GM10248 (cell line): Measurements from ENCODE around the gene GLIS1.

Source experiments
- CTCF ChIA-PET: fragments of 300-600 bp; sonication (Branson Sonifier 250); formaldehyde crosslinking; extraction: SDS; loops from one replicate; lab custom pipeline; 2021; ENCODE audit warnings: antibody characterized with exemption; lab: Yijun Ruan, JAX
- POLR2A ChIA-PET: fragments of 350-650 bp; sonication (Branson Sonifier 250); formaldehyde crosslinking; extraction: SDS; loops from one replicate; lab custom pipeline; 2020; ENCODE audit warnings: antibody characterized with exemption; lab: Yijun Ruan, JAX
- DNase-seq: peaks from one replicate; pipeline ENCODE4 v3.0.0; 2012; ENCODE audit errors: extremely low spot score
- TF ChIP-seq, protein P1 (sequence below): IDR thresholded peaks from 2 replicates; pipeline ENCODE4 v1.5.1; 2012; ENCODE audit warnings: mild to moderate bottlenecking, low read depth; ENCODE audit errors: extremely low read depth, missing control alignments, control extremely low read depth

The GLIS1 gene

GRCh38 chr1:53700776-53701175 is 38.2 kb downstream of the GLIS1 start:
- ChIA-PET POLR2A (no interaction called here), CTCF (interaction anchor here (1.5 kb wide), 1 partner anchor 15 kb away, joined by 4 read pairs; no protein-coding TSS in a partner anchor)
- DNase-seq: no peak
- TF ChIP-seq, protein P1, sequence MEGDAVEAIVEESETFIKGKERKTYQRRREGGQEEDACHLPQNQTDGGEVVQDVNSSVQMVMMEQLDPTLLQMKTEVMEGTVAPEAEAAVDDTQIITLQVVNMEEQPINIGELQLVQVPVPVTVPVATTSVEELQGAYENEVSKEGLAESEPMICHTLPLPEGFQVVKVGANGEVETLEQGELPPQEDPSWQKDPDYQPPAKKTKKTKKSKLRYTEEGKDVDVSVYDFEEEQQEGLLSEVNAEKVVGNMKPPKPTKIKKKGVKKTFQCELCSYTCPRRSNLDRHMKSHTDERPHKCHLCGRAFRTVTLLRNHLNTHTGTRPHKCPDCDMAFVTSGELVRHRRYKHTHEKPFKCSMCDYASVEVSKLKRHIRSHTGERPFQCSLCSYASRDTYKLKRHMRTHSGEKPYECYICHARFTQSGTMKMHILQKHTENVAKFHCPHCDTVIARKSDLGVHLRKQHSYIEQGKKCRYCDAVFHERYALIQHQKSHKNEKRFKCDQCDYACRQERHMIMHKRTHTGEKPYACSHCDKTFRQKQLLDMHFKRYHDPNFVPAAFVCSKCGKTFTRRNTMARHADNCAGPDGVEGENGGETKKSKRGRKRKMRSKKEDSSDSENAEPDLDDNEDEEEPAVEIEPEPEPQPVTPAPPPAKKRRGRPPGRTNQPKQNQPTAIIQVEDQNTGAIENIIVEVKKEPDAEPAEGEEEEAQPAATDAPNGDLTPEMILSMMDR: no peak

GRCh38 chr1:53699981-53700380 is 39.0 kb downstream of the GLIS1 start:
- POLR2A ChIA-PET: no interaction called here
- TF ChIP-seq, protein P1: no peak
- CTCF ChIA-PET: no interaction called here
- DNase-seq: no peak

- TF ChIP-seq, protein P1: no peak
- CTCF ChIA-PET: no interaction called here
Measured at GRCh38 chr1:53698384-53698980, 40.5 kb downstream of the GLIS1 start.

GRCh38 chr1:53697721-53698383 is 41.1 kb downstream of the GLIS1 start:
- TF ChIP-seq, protein P1: no peak
- CTCF ChIA-PET: no interaction called here
- DNase-seq: no peak
- POLR2A ChIA-PET: no interaction called here

More at GRCh38 chr1:53698384-53698980, 40.5 kb downstream of the GLIS1 start:
- no peak for DNase-seq
- POLR2A ChIA-PET: interaction anchor here (0.7 kb wide), 1 partner anchor 77 kb away, joined by 4 read pairs; no protein-coding TSS in a partner anchor

DNA sequence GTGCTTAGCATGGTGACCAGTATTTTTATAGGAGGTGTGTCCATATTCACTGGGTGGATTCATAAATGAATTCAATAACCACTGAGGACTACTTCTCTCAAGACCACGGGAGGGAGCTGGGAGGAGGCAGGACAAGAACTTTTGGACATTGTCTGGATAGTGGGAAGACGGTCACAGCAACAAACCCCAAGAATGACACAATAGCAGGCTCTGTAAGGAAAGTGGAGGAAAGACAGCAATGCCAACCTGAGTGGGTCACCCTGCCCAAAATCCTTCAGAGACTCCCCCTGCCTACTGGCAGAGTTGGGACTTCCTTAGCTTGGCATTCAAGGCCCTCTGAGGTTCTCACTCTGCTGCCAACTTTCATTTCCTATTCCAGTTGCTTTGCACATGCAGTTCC is 42.0 kb downstream of the GLIS1 start:
- TF ChIP-seq, protein P1: no peak
- ChIA-PET CTCF (no interaction called here), POLR2A (no interaction called here)
- no peak for DNase-seq

- TF ChIP-seq, protein P1: no peak
- POLR2A ChIA-PET: no interaction called here
- CTCF ChIA-PET: no interaction called here
- no peak for DNase-seq
Measured at GRCh38 chr1:53696571-53696970, 42.4 kb downstream of the GLIS1 start.
